ENCODE measurements around the gene LRRC4C.

GRCh38 chr11:40269865-40270264, 1189.6 kb downstream of the LRRC4C start:
- TF ChIP-seq CTCF (IDR thresholded peaks at IDR 0.05; ENCODE audit: borderline replicate concordance, extremely low read depth, low read length, poor library complexity, severe bottlenecking) (no peak), EZH2 (IDR thresholded peaks at IDR 0.05; ENCODE audit: borderline replicate concordance, low read depth, low read length, severe bottlenecking) (no peak)
